H9 (cell line): Measurements from ENCODE around the gene L3MBTL4. TPM values are rescaled to one million over a fixed set of nuclear protein-coding genes. Genes with fewer than 3 reads are reported as not detected.

Source experiments
- DNase-seq: peaks from one replicate; pipeline ENCODE4 v3.0.0-alpha.2; 2017
- H2AFZ ChIP-seq: one replicate; pipeline ENCODE4 v1.6.1; 2013; ENCODE audit warnings: mild to moderate bottlenecking, low read length, control low read depth, moderate library complexity
- H2AK5ac ChIP-seq: 2 replicates; pipeline ENCODE4 v1.6.1; 2013; ENCODE audit warnings: low read length, control low read depth, mixed read lengths; ENCODE audit not compliant: insufficient read length
- H2BK120ac ChIP-seq: one replicate; pipeline ENCODE4 v1.6.1; 2013; ENCODE audit warnings: low read depth, mild to moderate bottlenecking, low read length, control low read depth, inconsistent platforms; ENCODE audit not compliant: poor library complexity, severe bottlenecking
- H2BK12ac ChIP-seq: 2 replicates; pipeline ENCODE4 v1.6.1; 2013; ENCODE audit warnings: low read length, control low read depth, mixed read lengths, low read depth; ENCODE audit not compliant: insufficient read length
- H2BK15ac ChIP-seq: 2 replicates; pipeline ENCODE4 v1.6.1; 2013; ENCODE audit warnings: low read depth, low read length, control low read depth
- H2BK20ac ChIP-seq: one replicate; pipeline ENCODE4 v1.6.1; 2013; ENCODE audit warnings: low read depth, mild to moderate bottlenecking, low read length, control low read depth, inconsistent platforms; ENCODE audit not compliant: poor library complexity, severe bottlenecking
- H2BK5ac ChIP-seq: 2 replicates; pipeline ENCODE4 v1.6.1; 2013; ENCODE audit warnings: low read length, control low read depth, mixed read lengths; ENCODE audit not compliant: insufficient read length
- H3K14ac ChIP-seq: 2 replicates; pipeline ENCODE4 v1.6.1; 2013; ENCODE audit warnings: low read length, control low read depth; ENCODE audit not compliant: insufficient read depth
- H3K18ac ChIP-seq: 2 replicates; pipeline ENCODE4 v1.6.1; 2013; ENCODE audit warnings: low read depth, mild to moderate bottlenecking, mixed read lengths, low read length, control low read depth; ENCODE audit not compliant: insufficient read length
- H3K23ac ChIP-seq: 2 replicates; pipeline ENCODE4 v1.6.1; 2013; ENCODE audit warnings: low read length, control low read depth, mixed read lengths, low read depth; ENCODE audit not compliant: insufficient read length
- H3K23me2 ChIP-seq: 2 replicates; pipeline ENCODE4 v1.6.1; 2013; ENCODE audit warnings: low read depth, mild to moderate bottlenecking, mixed read lengths, low read length, control low read depth; ENCODE audit not compliant: insufficient read length, poor library complexity, severe bottlenecking
- H3K27ac ChIP-seq: 2 replicates; pipeline ENCODE4 v1.5.1; 2013; ENCODE audit warnings: low read length, control low read depth, mixed read lengths, low read depth; ENCODE audit not compliant: insufficient read length
- H3K27me3 ChIP-seq: 2 replicates; pipeline ENCODE4 v1.6.1; 2013; ENCODE audit warnings: low read length, control low read depth, inconsistent platforms; ENCODE audit not compliant: insufficient read depth
- H3K4ac ChIP-seq: 2 replicates; pipeline ENCODE4 v1.6.1; 2013; ENCODE audit warnings: low read depth, mild to moderate bottlenecking, control low read depth, inconsistent platforms, low read length, moderate library complexity
- H3K4me1 ChIP-seq: 2 replicates; pipeline ENCODE4 v1.6.1; 2013; ENCODE audit warnings: low read length, control low read depth, inconsistent platforms; ENCODE audit not compliant: insufficient read depth
- H3K4me2 ChIP-seq: 2 replicates; pipeline ENCODE4 v1.6.1; 2013; ENCODE audit warnings: low read length, control low read depth, mixed read lengths; ENCODE audit not compliant: insufficient read length, insufficient read depth
- H3K56ac ChIP-seq: 2 replicates; pipeline ENCODE4 v1.6.1; 2013; ENCODE audit warnings: low read depth, mild to moderate bottlenecking, mixed read lengths, low read length, control low read depth; ENCODE audit not compliant: insufficient read length
- H3K79me1 ChIP-seq: 2 replicates; pipeline ENCODE4 v1.6.1; 2013; ENCODE audit warnings: low read depth, mild to moderate bottlenecking, moderate library complexity, low read length, control low read depth, inconsistent platforms; ENCODE audit not compliant: insufficient read depth, poor library complexity, severe bottlenecking
- H3K79me2 ChIP-seq: 2 replicates; pipeline ENCODE4 v1.6.1; 2013; ENCODE audit warnings: low read length, control low read depth, inconsistent platforms; ENCODE audit not compliant: insufficient read depth
- H3K9ac ChIP-seq: 2 replicates; pipeline ENCODE4 v1.6.1; 2013; ENCODE audit warnings: low read length, control low read depth, mixed read lengths; ENCODE audit not compliant: insufficient read length; ENCODE audit errors: extremely low read depth
- H3K9me3 ChIP-seq: one replicate; pipeline ENCODE4 v1.6.1; 2013; ENCODE audit warnings: low read depth, low read length, inconsistent platforms; ENCODE audit not compliant: control insufficient read depth
- H3T11ph ChIP-seq: one replicate; pipeline ENCODE4 v1.6.1; 2013; ENCODE audit warnings: mild to moderate bottlenecking, low read length, control low read depth, inconsistent platforms
- H4K20me1 ChIP-seq: one replicate; pipeline ENCODE4 v1.6.1; 2013; ENCODE audit not compliant: control insufficient read depth, insufficient read length, insufficient read depth
- H4K5ac ChIP-seq: 2 replicates; pipeline ENCODE4 v1.6.1; 2013; ENCODE audit warnings: low read depth, mild to moderate bottlenecking, mixed read lengths, low read length, control low read depth; ENCODE audit not compliant: insufficient read length
- H4K8ac ChIP-seq: replicated peaks from 2 replicates; pipeline ENCODE4 v1.6.1; 2013; ENCODE audit warnings: low read length, control low read depth, mixed read lengths, low read depth; ENCODE audit not compliant: insufficient read length
- H4K91ac ChIP-seq: 2 replicates; pipeline ENCODE4 v1.6.1; 2013; ENCODE audit warnings: low read depth, mild to moderate bottlenecking, moderate library complexity, mixed read lengths, low read length, control low read depth; ENCODE audit not compliant: insufficient read length
- H3K27ac Mint-ChIP-seq, 3 experiments: 2 replicates in 2 of 3; 3 replicates in 1 of 3; pipeline ENCODE4 v1.8.0; 2020 to 2021; ENCODE audit warnings: mixed read lengths in 3 of 3, mild to moderate bottlenecking in 1 of 3, moderate library complexity in 1 of 3
- H3K27me3 Mint-ChIP-seq: 2 replicates; pipeline ENCODE4 v1.8.0; 2021; ENCODE audit warnings: low read depth, mild to moderate bottlenecking, moderate library complexity, mixed read lengths
- H3K36me3 Mint-ChIP-seq, 3 experiments: 2 replicates in 2 of 3; 3 replicates in 1 of 3; pipeline ENCODE4 v1.8.0; 2020 to 2021; ENCODE audit warnings: low read depth in 3 of 3, mixed read lengths in 3 of 3; ENCODE audit not compliant: insufficient read depth in 1 of 3
- H3K4me1 Mint-ChIP-seq, 2 experiments: 2 replicates each; pipeline ENCODE4 v1.8.0; 2020; ENCODE audit warnings: mixed read lengths in 2 of 2
- H3K4me3 Mint-ChIP-seq, 2 experiments: 2 replicates in 1 of 2; 3 replicates in 1 of 2; pipeline ENCODE4 v1.8.0; 2020 to 2021; ENCODE audit warnings: mild to moderate bottlenecking in 2 of 2, mixed read lengths in 2 of 2, moderate library complexity in 1 of 2
- H3K9me3 Mint-ChIP-seq, 2 experiments: 2 replicates in 1 of 2; 3 replicates in 1 of 2; pipeline ENCODE4 v1.8.0; 2020; ENCODE audit warnings: mild to moderate bottlenecking in 2 of 2, mixed read lengths in 2 of 2, moderate library complexity in 1 of 2
- WGBS: extraction: QIAGEN DNeasy Blood & Tissue Kit; methylation state at CpG from one replicate; pipeline ENCODE4 v1.1.7; 2013; ENCODE audit warnings: missing lambda C conversion rate, low lambda C conversion rate, mixed read lengths; ENCODE audit not compliant: insufficient read length; ENCODE audit errors: extremely low coverage; 5-methylcytosine and 5-hydroxymethylcytosine counted together
- total RNA-seq: library from RNA; stranded (reverse); gene quantifications from 2 replicates; pipeline ENCODE4 v1.2.1, GENCODE V29; 2021
- TF ChIP-seq, protein P1 (sequence below): fragments of 200-600 bp; sonication (generic); conservative IDR thresholded peaks from 3 replicates; pipeline ENCODE4 v1.8.0; 2021; ENCODE audit warnings: antibody characterized with exemption, mild to moderate bottlenecking

L3MBTL4 gene
- total RNA-seq, 1 experiment from 2014 or later: 1.9 TPM

DNA sequence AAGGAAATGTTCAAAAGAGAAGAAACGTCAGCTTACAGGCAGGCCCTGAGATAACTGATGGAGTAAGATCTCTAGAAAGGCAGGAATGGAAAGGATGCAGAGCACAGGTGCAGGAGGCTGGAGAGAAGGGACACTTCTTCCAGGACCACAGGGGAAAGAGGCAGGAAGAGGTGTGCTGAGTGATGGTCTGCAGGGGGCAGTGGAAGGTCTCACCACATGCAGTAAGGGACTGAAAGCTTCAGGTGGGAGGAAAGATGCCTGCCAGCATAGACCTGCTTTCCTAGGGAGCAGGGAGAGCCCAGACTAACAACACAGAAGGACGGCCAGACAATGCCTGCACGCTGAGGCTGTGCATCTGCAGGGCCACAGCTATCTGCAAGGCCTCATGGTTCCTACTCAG, 156.8 kb downstream of the L3MBTL4 start:
- H3K4me3 Mint-ChIP-seq: no peak overlapping the region
- H3K27ac Mint-ChIP-seq: peak overlapping the region in 1 of 3 experiments; percentile 50; a peak in 1 of 7 replicates
- H3K9ac ChIP-seq: no peak overlapping the region
- no peak overlapping the region for H4K91ac ChIP-seq
- H2AK5ac ChIP-seq: no peak overlapping the region
- no peak overlapping the region for H2BK120ac ChIP-seq
- H3K56ac ChIP-seq: no peak overlapping the region
- peak; percentile 53 for DNase-seq
- H3K4ac ChIP-seq: no peak overlapping the region
- no peak overlapping the region for H3K18ac ChIP-seq
- peaks cover 21 to 22% of the 10 kb centered on the region in 2 experiments for H3K9me3 Mint-ChIP-seq
- peaks cover 4 to 8% of the 10 kb centered on the region in 2 experiments; a peak in 2 of 4 replicates for H3K4me1 Mint-ChIP-seq
- H3K4me2 ChIP-seq: no peak overlapping the region
- no peaks in the 10 kb centered on the region for H3K23me2 ChIP-seq
- H3K27ac ChIP-seq: no peak overlapping the region
- H2AFZ ChIP-seq: no peak overlapping the region
- no peak overlapping the region for H3K23ac ChIP-seq
- no peak overlapping the region for H3K14ac ChIP-seq
- no peak overlapping the region for H2BK20ac ChIP-seq
- no peaks in the 10 kb centered on the region for H3K9me3 ChIP-seq
- TF ChIP-seq, protein P1, sequence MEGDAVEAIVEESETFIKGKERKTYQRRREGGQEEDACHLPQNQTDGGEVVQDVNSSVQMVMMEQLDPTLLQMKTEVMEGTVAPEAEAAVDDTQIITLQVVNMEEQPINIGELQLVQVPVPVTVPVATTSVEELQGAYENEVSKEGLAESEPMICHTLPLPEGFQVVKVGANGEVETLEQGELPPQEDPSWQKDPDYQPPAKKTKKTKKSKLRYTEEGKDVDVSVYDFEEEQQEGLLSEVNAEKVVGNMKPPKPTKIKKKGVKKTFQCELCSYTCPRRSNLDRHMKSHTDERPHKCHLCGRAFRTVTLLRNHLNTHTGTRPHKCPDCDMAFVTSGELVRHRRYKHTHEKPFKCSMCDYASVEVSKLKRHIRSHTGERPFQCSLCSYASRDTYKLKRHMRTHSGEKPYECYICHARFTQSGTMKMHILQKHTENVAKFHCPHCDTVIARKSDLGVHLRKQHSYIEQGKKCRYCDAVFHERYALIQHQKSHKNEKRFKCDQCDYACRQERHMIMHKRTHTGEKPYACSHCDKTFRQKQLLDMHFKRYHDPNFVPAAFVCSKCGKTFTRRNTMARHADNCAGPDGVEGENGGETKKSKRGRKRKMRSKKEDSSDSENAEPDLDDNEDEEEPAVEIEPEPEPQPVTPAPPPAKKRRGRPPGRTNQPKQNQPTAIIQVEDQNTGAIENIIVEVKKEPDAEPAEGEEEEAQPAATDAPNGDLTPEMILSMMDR: peak; percentile 60; the same call in 2 of the 3 replicates
- no peak overlapping the region for H2BK5ac ChIP-seq
- no peaks in the 10 kb centered on the region for H3K79me2 ChIP-seq
- H3K36me3 Mint-ChIP-seq: peaks cover 6 to 22% (median 8%) of the 10 kb centered on the region in 3 experiments
- no CpG with 5 or more reads among the region's 3 CpGs for WGBS
- no peak overlapping the region for H4K5ac ChIP-seq
- no peaks in the 10 kb centered on the region for H3K4me1 ChIP-seq
- peaks cover 1% of the 10 kb centered on the region for H3K27me3 Mint-ChIP-seq
- no peak overlapping the region for H2BK15ac ChIP-seq
- H3K79me1 ChIP-seq: no peaks in the 10 kb centered on the region
- no peak overlapping the region for H4K8ac ChIP-seq
- no peaks in the 10 kb centered on the region for H3K27me3 ChIP-seq
- no peak overlapping the region for H3T11ph ChIP-seq
- H4K20me1 ChIP-seq: no peaks in the 10 kb centered on the region
- H2BK12ac ChIP-seq: no peak overlapping the region
